HepG2 (cell line): ENCODE data around the gene CACNA1G. TPM values are rescaled to one million over a fixed set of nuclear protein-coding genes. Genes with fewer than 3 reads are reported as not detected.

Experiments used
- CAMTA2 ChIP-seq: sonication (generic); formaldehyde crosslinking; IDR thresholded peaks from 2 replicates; pipeline ENCODE4 v1.4.0; 2020; ENCODE audit warnings: mild to moderate bottlenecking, missing genetic modification reagents, borderline replicate concordance
- CBX1 ChIP-seq: IDR thresholded peaks from one replicate; pipeline ENCODE4 v1.6.1; 2016; ENCODE audit warnings: antibody characterized with exemption, low read depth
- CHD4 ChIP-seq: fragments of 200-600 bp; sonication (generic); IDR thresholded peaks from 2 replicates; pipeline ENCODE4 v1.7.0; 2017; ENCODE audit warnings: mild to moderate bottlenecking, low read length, borderline replicate concordance
- EHMT2 ChIP-seq: fragments of 200-600 bp; sonication (generic); IDR thresholded peaks from 2 replicates; pipeline ENCODE4 v1.7.0; 2017; ENCODE audit warnings: antibody characterized with exemption, low read depth, low read length, borderline replicate concordance
- HOXA7 ChIP-seq: sonication (generic); formaldehyde crosslinking; IDR thresholded peaks from 2 replicates; pipeline ENCODE4 v1.8.1; 2022; ENCODE audit warnings: mild to moderate bottlenecking, missing genetic modification reagents, moderate library complexity
- KDM4B ChIP-seq: sonication (generic); formaldehyde crosslinking; IDR thresholded peaks from 2 replicates; pipeline ENCODE4 v1.4.0; 2020; ENCODE audit warnings: missing genetic modification reagents
- MAFG ChIP-seq: sonication (generic); formaldehyde crosslinking; IDR thresholded peaks from 2 replicates; pipeline ENCODE4 v1.5.1; 2020; ENCODE audit warnings: mild to moderate bottlenecking, missing genetic modification reagents
- MBNL3 ChIP-seq: fragments of 250-450 bp; sonication (Bioruptor Pico); conservative IDR thresholded peaks from 2 replicates; pipeline ENCODE4 v1.8.0; 2022; ENCODE audit warnings: mild to moderate bottlenecking, inconsistent platforms
- POLR2A ChIP-seq, 2 experiments: IDR thresholded peaks; 2 replicates each; pipeline ENCODE4 v1.6.1; 2011; ENCODE audit warnings: low read depth in 2 of 2, low read length in 2 of 2, mild to moderate bottlenecking in 1 of 2, moderate library complexity in 1 of 2; ENCODE audit not compliant: insufficient read depth in 1 of 2
- PPARG ChIP-seq: conservative IDR thresholded peaks from 2 replicates; pipeline ENCODE4 v1.6.1; 2016; ENCODE audit warnings: missing biosample characterization, missing genetic modification reagents
- SMYD3 ChIP-seq: sonication (generic); formaldehyde crosslinking; IDR thresholded peaks from 2 replicates; pipeline ENCODE4 v1.8.1; 2023; ENCODE audit warnings: mild to moderate bottlenecking, missing genetic modification reagents
- SOX5 ChIP-seq: IDR thresholded peaks from 2 replicates; pipeline ENCODE4 v1.6.1; 2016; ENCODE audit warnings: borderline replicate concordance
- ZBTB1 ChIP-seq: sonication (generic); formaldehyde crosslinking; IDR thresholded peaks from 2 replicates; pipeline ENCODE4 v1.4.0; 2020; ENCODE audit warnings: missing genetic modification reagents, borderline replicate concordance
- ZFP90 ChIP-seq: sonication (generic); formaldehyde crosslinking; IDR thresholded peaks from 2 replicates; pipeline ENCODE4 v1.8.0; 2022; ENCODE audit warnings: missing genetic modification reagents, mild to moderate bottlenecking, inconsistent platforms, borderline replicate concordance
- ZIK1 ChIP-seq: sonication (generic); formaldehyde crosslinking; IDR thresholded peaks from 2 replicates; pipeline ENCODE4 v1.5.0; 2020; ENCODE audit warnings: mild to moderate bottlenecking, low read depth, missing genetic modification reagents, borderline replicate concordance
- ZNF20 ChIP-seq: sonication (generic); formaldehyde crosslinking; IDR thresholded peaks from 2 replicates; pipeline ENCODE4 v1.4.0; 2020; ENCODE audit warnings: mild to moderate bottlenecking, moderate library complexity, missing genetic modification reagents
- ZNF264 ChIP-seq: sonication (generic); formaldehyde crosslinking; IDR thresholded peaks from 2 replicates; pipeline ENCODE4 v1.4.0; 2020; ENCODE audit warnings: missing genetic modification reagents
- ZNF549 ChIP-seq: sonication (generic); formaldehyde crosslinking; IDR thresholded peaks from 2 replicates; pipeline ENCODE4 v1.5.0; 2020; ENCODE audit warnings: missing genetic modification reagents
- polyA plus RNA-seq, 8 experiments: library from polyadenylated mRNA; depleted of rRNA in 3 of 8; stranded (reverse) in 7 of 8; unstranded in 1 of 8; fragments of >200 nt; fragmentation: Illumina TruSeq in 4 of 8; extraction: Trizol in 4 of 8; gene quantifications; 2 replicates each; pipeline versions ENCODE4 v1.2.1 to v1.2.3, GENCODE V29; 2011 to 2016; ENCODE audit warnings: low read depth in 4 of 8, missing spikeins in 1 of 8, mixed read lengths in 1 of 8; ENCODE audit not compliant: insufficient read depth in 1 of 8
- total RNA-seq, 5 experiments: library from RNA; depleted of rRNA; stranded (reverse); fragments of >200 nt; fragmentation: Illumina TruSeq; extraction: Trizol; gene quantifications; 2 replicates each; pipeline ENCODE4 v1.2.3, GENCODE V29; 2016; ENCODE audit warnings: low read depth in 1 of 5
- TF ChIP-seq, protein P1 (sequence below): sonication (generic); formaldehyde crosslinking; IDR thresholded peaks from 2 replicates; pipeline ENCODE4 v1.4.0; 2020; ENCODE audit warnings: mild to moderate bottlenecking, low read depth, missing genetic modification reagents
- TF ChIP-seq, protein P2 (sequence below): sonication (generic); formaldehyde crosslinking; IDR thresholded peaks from 2 replicates; pipeline ENCODE4 v1.4.0; 2020; ENCODE audit warnings: missing genetic modification reagents
- TF ChIP-seq, protein P3 (sequence below), 2 experiments: sonication (generic) in 1 of 2; formaldehyde crosslinking in 1 of 2; IDR thresholded peaks; 2 replicates each; pipeline versions ENCODE4 v1.5.1 to v1.6.1; 2011 to 2020; ENCODE audit warnings: borderline replicate concordance in 1 of 2, low read depth in 1 of 2, low read length in 1 of 2, mild to moderate bottlenecking in 1 of 2, missing genetic modification reagents in 1 of 2, moderate library complexity in 1 of 2
- TF ChIP-seq, protein P4 (sequence below): sonication (generic); formaldehyde crosslinking; IDR thresholded peaks from 2 replicates; pipeline ENCODE4 v1.8.0; 2022; ENCODE audit warnings: low read depth, missing genetic modification reagents
- TF ChIP-seq, protein P5 (sequence below): sonication (generic); formaldehyde crosslinking; conservative IDR thresholded peaks from 2 replicates; pipeline ENCODE4 v1.4.0; 2020; ENCODE audit warnings: missing genetic modification reagents

The CACNA1G gene
- total and polyA plus RNA-seq, 2 of the 13 experiments (the other 11 are each of a cell fraction or from before 2014, with no cell fraction given), result 0.02 TPM; not detected in 1

DNA sequence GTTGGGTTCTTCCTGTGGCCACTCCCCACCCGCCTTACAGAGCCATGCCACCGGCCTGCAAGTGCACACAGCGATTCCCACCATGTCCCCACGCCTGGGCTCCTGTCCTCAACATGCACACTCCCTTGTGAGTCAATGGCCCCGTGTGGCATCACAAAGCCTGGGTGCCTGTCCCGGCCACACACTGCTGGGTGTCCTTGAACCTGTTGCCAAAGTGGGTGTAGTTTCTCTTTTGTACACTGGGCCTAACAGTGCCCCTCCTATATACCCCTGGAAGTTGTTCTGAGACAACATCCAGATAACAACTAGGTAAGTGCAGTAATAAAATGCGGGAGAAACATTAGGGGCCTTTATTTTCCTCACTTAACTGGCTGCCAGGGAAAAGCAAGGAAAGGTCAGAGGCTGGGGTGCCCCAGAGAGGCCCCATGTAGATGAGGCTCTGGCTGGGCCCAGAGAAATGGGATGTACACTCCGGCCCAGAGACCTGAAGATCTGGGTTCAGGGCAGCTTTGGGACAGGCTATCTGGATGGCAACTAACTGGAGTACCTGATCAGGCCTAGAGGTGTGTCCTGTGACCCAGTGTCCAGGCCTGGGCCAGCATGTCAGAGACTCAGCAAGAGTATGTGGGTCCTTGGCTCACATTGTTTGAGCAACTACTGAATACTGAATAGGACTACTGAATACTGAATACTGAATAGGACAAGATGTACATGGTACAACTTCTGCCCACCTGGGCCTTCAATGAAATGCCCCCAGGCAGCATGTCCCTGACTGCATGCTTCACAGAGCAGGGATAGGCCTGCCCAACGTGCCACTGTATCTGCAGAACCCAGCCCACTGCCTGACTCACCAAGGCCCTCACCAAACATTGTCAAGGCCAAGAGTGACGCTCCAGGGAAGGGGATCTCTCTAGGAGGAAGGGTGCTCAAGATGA lies 82.5 kb downstream of the CACNA1G start (continued):
- TF ChIP-seq, protein P1, sequence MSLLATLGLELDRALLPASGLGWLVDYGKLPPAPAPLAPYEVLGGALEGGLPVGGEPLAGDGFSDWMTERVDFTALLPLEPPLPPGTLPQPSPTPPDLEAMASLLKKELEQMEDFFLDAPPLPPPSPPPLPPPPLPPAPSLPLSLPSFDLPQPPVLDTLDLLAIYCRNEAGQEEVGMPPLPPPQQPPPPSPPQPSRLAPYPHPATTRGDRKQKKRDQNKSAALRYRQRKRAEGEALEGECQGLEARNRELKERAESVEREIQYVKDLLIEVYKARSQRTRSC, result no peak
- TF ChIP-seq, protein P2, sequence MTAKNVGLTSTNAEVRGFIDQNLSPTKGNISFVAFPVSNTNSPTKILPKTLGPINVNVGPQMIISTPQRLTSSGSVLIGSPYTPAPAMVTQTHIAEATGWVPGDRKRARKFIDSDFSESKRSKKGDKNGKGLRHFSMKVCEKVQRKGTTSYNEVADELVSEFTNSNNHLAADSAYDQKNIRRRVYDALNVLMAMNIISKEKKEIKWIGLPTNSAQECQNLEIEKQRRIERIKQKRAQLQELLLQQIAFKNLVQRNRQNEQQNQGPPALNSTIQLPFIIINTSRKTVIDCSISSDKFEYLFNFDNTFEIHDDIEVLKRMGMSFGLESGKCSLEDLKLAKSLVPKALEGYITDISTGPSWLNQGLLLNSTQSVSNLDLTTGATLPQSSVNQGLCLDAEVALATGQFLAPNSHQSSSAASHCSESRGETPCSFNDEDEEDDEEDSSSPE, result no peak
- TF ChIP-seq, protein P3, sequence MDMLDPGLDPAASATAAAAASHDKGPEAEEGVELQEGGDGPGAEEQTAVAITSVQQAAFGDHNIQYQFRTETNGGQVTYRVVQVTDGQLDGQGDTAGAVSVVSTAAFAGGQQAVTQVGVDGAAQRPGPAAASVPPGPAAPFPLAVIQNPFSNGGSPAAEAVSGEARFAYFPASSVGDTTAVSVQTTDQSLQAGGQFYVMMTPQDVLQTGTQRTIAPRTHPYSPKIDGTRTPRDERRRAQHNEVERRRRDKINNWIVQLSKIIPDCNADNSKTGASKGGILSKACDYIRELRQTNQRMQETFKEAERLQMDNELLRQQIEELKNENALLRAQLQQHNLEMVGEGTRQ (IDR thresholded peaks at IDR 0.05; ENCODE audit: low read depth, low read length), result no peak
- TF ChIP-seq, protein P3 (CRISPR knock-in tag; IDR thresholded peaks at IDR 0.05; ENCODE audit: borderline replicate concordance), result no peak
- TF ChIP-seq KDM4B (no peak), ZNF264 (CRISPR knock-in tag) (0 out of 2 replicates have a peak, but pooled peaks have one; percentile 41), SOX5 (CRISPR knock-in tag) (peak; percentile 32; the same call in 1 of the 2 replicates), ZNF549 (no peak), CHD4 (no peak), ZFP90 (no peak), POLR2A (IDR thresholded peaks at IDR 0.05; ENCODE audit: insufficient read depth in 1 of 2, low read depth in 2 of 2, low read length in 2 of 2) (no peak), HOXA7 (CRISPR knock-in tag) (no peak), CBX1 (no peak), CAMTA2 (no peak), ZBTB1 (CRISPR knock-in tag) (no peak), MAFG (CRISPR knock-in tag) (no peak), EHMT2 (no peak), PPARG (CRISPR knock-in tag) (peak; percentile 54; the same call in 1 of the 2 replicates), MBNL3 (CRISPR knock-in tag) (no peak), ZIK1 (CRISPR knock-in tag) (no peak), SMYD3 (no peak), ZNF20 (no peak)
- TF ChIP-seq, protein P4, sequence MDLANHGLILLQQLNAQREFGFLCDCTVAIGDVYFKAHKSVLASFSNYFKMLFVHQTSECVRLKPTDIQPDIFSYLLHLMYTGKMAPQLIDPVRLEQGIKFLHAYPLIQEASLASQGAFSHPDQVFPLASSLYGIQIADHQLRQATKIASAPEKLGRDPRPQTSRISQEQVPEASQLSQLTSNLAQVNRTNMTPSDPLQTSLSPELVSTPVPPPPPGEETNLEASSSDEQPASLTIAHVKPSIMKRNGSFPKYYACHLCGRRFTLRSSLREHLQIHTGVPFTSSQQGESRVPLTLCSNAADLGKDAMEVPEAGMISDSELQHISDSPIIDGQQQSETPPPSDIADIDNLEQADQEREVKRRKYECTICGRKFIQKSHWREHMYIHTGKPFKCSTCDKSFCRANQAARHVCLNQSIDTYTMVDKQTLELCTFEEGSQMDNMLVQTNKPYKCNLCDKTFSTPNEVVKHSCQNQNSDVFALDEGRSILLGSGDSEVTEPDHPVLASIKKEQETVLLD (CRISPR knock-in tag), result no peak
- TF ChIP-seq, protein P5, sequence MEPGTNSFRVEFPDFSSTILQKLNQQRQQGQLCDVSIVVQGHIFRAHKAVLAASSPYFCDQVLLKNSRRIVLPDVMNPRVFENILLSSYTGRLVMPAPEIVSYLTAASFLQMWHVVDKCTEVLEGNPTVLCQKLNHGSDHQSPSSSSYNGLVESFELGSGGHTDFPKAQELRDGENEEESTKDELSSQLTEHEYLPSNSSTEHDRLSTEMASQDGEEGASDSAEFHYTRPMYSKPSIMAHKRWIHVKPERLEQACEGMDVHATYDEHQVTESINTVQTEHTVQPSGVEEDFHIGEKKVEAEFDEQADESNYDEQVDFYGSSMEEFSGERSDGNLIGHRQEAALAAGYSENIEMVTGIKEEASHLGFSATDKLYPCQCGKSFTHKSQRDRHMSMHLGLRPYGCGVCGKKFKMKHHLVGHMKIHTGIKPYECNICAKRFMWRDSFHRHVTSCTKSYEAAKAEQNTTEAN (CRISPR knock-in tag), result no peak
